T-helper 1 cell treated with Interleukin-12 subunit alpha and Interleukin-12 subunit beta and Interleukin-4 antibody, amounts not matched to agents 30 μg/mL and 1 μg/mL, for 36 hours (primary cell): ENCODE measurements around the gene CABCOCO1.
"Not testable (repeated sequence)": the region's sequence is repeated elsewhere in the genome, so short reads cannot be mapped to it uniquely, and the experiment has no call there.

Source experiments
- H3K27ac Mint-ChIP-seq: one replicate; pipeline ENCODE4 v1.8.0; 2021; ENCODE audit warnings: mild to moderate bottlenecking, mixed read lengths
- H3K27me3 Mint-ChIP-seq: one replicate; pipeline ENCODE4 v1.8.0; 2021; ENCODE audit warnings: low read depth, mixed read lengths
- H3K36me3 Mint-ChIP-seq: one replicate; pipeline ENCODE4 v1.8.0; 2021; ENCODE audit warnings: low read depth, mixed read lengths
- H3K4me1 Mint-ChIP-seq: one replicate; pipeline ENCODE4 v1.8.0; 2021; ENCODE audit warnings: low read depth, mixed read lengths
- H3K4me3 Mint-ChIP-seq: one replicate; pipeline ENCODE4 v1.8.0; 2021; ENCODE audit warnings: mild to moderate bottlenecking, moderate library complexity, mixed read lengths
- H3K9me3 Mint-ChIP-seq: one replicate; pipeline ENCODE4 v1.8.0; 2021; ENCODE audit warnings: mixed read lengths

CABCOCO1 gene

DNA sequence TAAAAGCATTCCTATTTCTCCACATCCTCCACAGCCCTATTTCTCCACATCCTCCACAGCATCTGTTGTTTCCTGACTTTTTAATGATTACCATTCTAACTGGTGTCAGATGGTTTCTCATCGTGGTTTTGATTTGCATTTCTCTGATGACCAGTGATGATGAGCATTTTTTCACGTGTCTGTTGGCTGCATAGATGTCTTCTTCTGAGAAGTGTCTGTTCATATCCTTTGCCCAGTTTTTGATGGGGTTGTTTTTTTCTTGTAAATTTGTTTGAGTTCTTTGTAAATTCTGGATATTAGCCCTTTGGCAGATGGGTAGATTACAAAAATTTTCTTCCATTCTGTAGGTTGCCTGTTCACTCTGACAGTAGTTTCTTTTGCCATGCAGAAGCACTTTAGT is 49.4 kb downstream of the CABCOCO1 start:
- not testable (repeated sequence) for H3K4me3 Mint-ChIP-seq, H3K9me3 Mint-ChIP-seq, H3K36me3 Mint-ChIP-seq, H3K4me1 Mint-ChIP-seq, H3K27ac Mint-ChIP-seq
- H3K27me3 Mint-ChIP-seq, result peaks cover 15% of the 10 kb centered on the region

- H3K27ac Mint-ChIP-seq, H3K27me3 Mint-ChIP-seq, H3K9me3 Mint-ChIP-seq, H3K4me3 Mint-ChIP-seq, H3K36me3 Mint-ChIP-seq, H3K4me1 Mint-ChIP-seq: not testable (repeated sequence)
Observed at GRCh38 chr10:61719475-61719874, 56.7 kb downstream of the CABCOCO1 start.

DNA sequence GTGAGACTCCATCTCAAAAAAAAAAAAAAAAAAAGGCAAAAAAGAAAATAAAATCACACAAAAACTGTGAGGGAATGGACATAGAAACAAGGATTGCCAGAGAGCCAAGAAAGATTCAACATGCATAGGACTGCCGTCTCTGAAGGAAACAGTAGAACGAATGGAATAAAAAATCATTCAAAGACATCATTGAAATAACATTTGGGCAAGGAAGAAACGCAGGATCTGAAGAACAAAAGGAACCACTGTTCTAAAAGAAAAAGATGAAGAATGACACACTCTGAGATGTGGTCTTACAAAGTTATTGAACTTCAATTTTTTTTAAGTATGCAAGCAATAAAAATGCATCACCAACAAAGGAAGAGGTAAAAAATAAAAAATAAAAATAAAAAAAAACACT is 57.2 kb downstream of the CABCOCO1 start:
- Mint-ChIP-seq H3K27me3 (peaks cover 7% of the 10 kb centered on the region), H3K4me3 (no peak overlapping the region), H3K27ac (no peak overlapping the region), H3K9me3 (no peaks in the 10 kb centered on the region), H3K36me3 (no peaks in the 10 kb centered on the region), H3K4me1 (no peaks in the 10 kb centered on the region)

GRCh38 chr10:61721431-61721830 is 58.7 kb downstream of the CABCOCO1 start:
- no peak overlapping the region for H3K4me3 Mint-ChIP-seq
- no peaks in the 10 kb centered on the region for H3K9me3 Mint-ChIP-seq
- H3K27ac Mint-ChIP-seq, result no peak overlapping the region
- no peaks in the 10 kb centered on the region for H3K4me1 Mint-ChIP-seq
- H3K27me3 Mint-ChIP-seq, result peaks cover 7% of the 10 kb centered on the region
- H3K36me3 Mint-ChIP-seq, result no peaks in the 10 kb centered on the region

DNA sequence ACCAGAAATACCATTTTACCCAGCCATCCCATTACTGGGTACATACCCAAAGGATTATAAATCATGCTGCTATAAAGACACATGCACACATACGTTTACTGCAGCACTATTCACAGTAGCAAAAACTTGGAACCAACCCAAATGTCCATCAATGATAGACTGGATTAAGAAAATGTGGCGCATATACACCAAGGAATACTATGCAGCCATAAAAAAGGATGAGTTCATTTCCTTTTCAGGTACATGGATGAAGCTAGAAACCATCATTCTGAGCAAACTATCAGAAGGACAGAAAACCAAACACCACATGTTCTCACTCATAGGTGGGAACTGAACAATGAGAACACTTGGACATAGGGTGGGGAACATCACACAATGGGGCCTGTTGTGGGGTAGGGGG is 62.5 kb downstream of the CABCOCO1 start:
- not testable (repeated sequence) for H3K36me3 Mint-ChIP-seq, H3K27ac Mint-ChIP-seq, H3K4me1 Mint-ChIP-seq, H3K4me3 Mint-ChIP-seq, H3K9me3 Mint-ChIP-seq
- H3K27me3 Mint-ChIP-seq, result peaks cover 15% of the 10 kb centered on the region

DNA sequence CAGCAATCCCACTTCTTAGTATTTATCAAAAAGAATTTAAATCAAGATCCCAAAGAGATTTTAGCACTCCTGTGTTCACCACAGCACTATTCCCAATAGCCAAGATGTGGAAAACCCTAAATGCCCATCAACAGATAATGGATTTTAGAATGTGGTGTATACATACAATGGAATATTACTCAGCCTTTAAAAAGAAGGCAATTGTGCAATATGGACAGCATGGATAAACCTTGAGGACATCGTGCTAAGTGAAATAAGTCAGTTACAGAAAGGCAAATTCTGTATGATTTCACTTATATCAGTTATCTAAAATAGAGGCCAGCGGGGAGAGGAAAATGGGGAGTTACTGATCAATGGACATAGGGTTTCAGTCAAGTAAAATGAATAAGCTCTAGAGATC is 66.9 kb downstream of the CABCOCO1 start:
- Mint-ChIP-seq H3K27me3 (peaks cover 43% of the 10 kb centered on the region), H3K27ac (no peak overlapping the region), H3K4me3 (no peak overlapping the region), H3K36me3 (no peaks in the 10 kb centered on the region), H3K9me3 (no peaks in the 10 kb centered on the region), H3K4me1 (no peaks in the 10 kb centered on the region)

GRCh38 chr10:61730671-61731070 is 67.9 kb downstream of the CABCOCO1 start:
- Mint-ChIP-seq H3K27ac (no peak overlapping the region), H3K27me3 (peaks cover 52% of the 10 kb centered on the region), H3K36me3 (no peaks in the 10 kb centered on the region), H3K4me1 (no peaks in the 10 kb centered on the region), H3K4me3 (no peak overlapping the region), H3K9me3 (no peaks in the 10 kb centered on the region)

DNA sequence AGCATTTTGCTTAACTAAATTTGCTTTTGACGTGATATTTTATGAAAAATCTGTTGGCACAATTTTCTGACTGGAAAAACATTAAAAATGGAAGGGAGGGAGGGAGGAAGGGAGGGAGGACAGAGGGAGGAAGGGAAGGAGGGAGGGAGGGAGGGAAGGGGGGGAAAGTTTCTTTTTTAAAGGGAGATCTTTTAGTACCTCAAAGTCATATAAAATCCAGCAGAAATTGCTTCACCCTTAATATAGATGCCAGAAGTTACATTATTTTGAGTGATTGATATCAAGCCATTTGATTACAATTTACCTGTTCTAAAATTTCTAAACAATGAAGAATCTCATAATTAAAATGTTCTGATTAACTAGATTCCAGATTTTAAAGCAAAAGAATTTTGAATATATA is 68.9 kb downstream of the CABCOCO1 start:
- Mint-ChIP-seq H3K9me3 (no peaks in the 10 kb centered on the region), H3K4me3 (no peak overlapping the region), H3K27me3 (peaks cover 61% of the 10 kb centered on the region), H3K27ac (no peak overlapping the region), H3K4me1 (no peaks in the 10 kb centered on the region), H3K36me3 (no peaks in the 10 kb centered on the region)

GRCh38 chr10:61732629-61733278 is 70.0 kb downstream of the CABCOCO1 start:
- Mint-ChIP-seq H3K9me3 (peaks cover 4% of the 10 kb centered on the region), H3K4me1 (no peaks in the 10 kb centered on the region), H3K27ac (no peak overlapping the region), H3K36me3 (no peaks in the 10 kb centered on the region), H3K4me3 (no peak overlapping the region), H3K27me3 (peaks cover 67% of the 10 kb centered on the region)

DNA sequence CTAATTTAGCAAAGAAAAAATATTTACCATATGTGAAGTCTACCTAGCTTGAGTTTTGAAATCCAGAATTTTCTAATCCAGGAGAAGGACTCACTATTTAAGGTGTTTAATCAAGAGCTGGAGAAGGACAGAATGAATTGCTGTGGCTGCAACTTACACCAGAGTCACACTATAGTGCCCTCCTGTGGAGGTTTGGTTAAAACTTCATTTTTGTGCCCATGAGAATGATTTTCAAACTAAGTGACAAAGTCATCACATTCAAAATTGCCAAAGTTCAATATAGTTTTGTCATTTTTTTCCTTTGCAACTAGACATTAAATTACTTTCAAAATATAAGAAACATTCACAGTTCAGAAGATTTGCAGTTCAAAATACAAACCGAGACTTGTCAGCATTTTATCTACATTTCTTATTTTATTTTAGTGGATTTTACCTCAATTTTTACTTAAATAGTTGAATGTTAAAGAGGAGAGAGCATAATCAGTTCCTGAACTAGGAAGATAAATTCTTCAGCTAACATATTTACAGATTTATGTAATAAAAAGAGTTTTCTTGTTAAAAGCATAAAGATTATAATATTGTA is 70.7 kb downstream of the CABCOCO1 start:
- Mint-ChIP-seq H3K27ac (no peak overlapping the region), H3K36me3 (no peaks in the 10 kb centered on the region), H3K9me3 (peaks cover 4% of the 10 kb centered on the region), H3K27me3 (peaks cover 63% of the 10 kb centered on the region), H3K4me1 (no peaks in the 10 kb centered on the region), H3K4me3 (no peak overlapping the region)

- Mint-ChIP-seq H3K4me3 (no peak overlapping the region), H3K27ac (no peak overlapping the region), H3K9me3 (peaks cover 4% of the 10 kb centered on the region), H3K27me3 (peaks cover 54% of the 10 kb centered on the region), H3K36me3 (no peaks in the 10 kb centered on the region), H3K4me1 (no peaks in the 10 kb centered on the region)
Observed at GRCh38 chr10:61735882-61736281, 73.2 kb downstream of the CABCOCO1 start.

DNA sequence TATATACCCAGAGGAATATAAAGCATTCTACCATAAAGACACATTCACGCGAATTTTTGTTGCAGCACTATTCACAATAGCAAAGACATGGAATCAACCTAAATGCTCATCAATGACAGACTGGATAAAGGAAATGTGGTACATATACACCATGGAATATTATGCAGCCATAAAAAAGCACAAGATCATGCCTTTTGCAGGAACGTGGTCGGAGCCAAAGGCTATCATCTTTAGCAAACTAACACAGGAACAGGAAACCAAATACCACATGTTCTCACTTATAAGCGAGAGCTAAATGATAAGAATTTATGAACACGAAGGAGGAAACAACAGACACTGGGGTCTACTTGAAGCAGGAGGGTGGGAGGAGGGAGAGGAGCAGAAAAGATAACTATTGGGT is 74.7 kb downstream of the CABCOCO1 start:
- not testable (repeated sequence) for H3K4me3 Mint-ChIP-seq, H3K4me1 Mint-ChIP-seq, H3K9me3 Mint-ChIP-seq, H3K27ac Mint-ChIP-seq, H3K36me3 Mint-ChIP-seq
- peaks cover 55% of the 10 kb centered on the region for H3K27me3 Mint-ChIP-seq

GRCh38 chr10:61742812-61743211 is 80.1 kb downstream of the CABCOCO1 start:
- Mint-ChIP-seq H3K27me3 (peaks cover 26% of the 10 kb centered on the region), H3K4me3 (no peak overlapping the region), H3K9me3 (peaks cover 5% of the 10 kb centered on the region), H3K27ac (no peak overlapping the region), H3K36me3 (no peaks in the 10 kb centered on the region), H3K4me1 (no peaks in the 10 kb centered on the region)

DNA sequence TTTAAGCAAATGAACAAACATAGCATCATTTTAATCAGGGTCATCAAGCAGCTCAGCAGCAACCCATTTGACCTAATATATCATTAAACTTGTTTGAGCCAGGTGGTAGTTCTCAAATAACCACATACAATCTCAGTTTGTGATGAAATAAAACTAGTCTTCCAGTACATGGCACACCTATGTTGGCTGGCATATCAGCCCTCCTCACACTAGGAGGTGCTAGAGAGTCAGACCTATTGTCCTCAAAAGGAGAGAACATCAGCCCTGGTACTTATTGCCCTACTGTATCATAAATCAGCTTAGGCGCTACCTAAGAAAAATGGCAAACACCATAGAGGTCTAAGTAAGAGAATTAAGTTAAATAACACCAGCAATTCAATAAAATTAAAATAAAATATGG is 81.7 kb downstream of the CABCOCO1 start:
- Mint-ChIP-seq H3K9me3 (peaks cover 5% of the 10 kb centered on the region), H3K27ac (no peak overlapping the region), H3K27me3 (peaks cover 23% of the 10 kb centered on the region), H3K36me3 (no peaks in the 10 kb centered on the region), H3K4me3 (no peak overlapping the region), H3K4me1 (no peaks in the 10 kb centered on the region)

- Mint-ChIP-seq H3K36me3 (no peaks in the 10 kb centered on the region), H3K9me3 (peaks cover 5% of the 10 kb centered on the region), H3K27me3 (peaks cover 19% of the 10 kb centered on the region), H3K4me3 (no peak overlapping the region), H3K4me1 (peaks cover 9% of the 10 kb centered on the region), H3K27ac (no peak overlapping the region)
Observed at GRCh38 chr10:61746377-61746776, 83.6 kb downstream of the CABCOCO1 start.

- H3K36me3 Mint-ChIP-seq, result no peaks in the 10 kb centered on the region
- H3K27ac Mint-ChIP-seq, result no peak overlapping the region
- peaks cover 5% of the 10 kb centered on the region for H3K9me3 Mint-ChIP-seq
Observed at GRCh38 chr10:61747307-61747706, 84.6 kb downstream of the CABCOCO1 start.

More at GRCh38 chr10:61747307-61747706, 84.6 kb downstream of the CABCOCO1 start:
- H3K27me3 Mint-ChIP-seq, result peaks cover 12% of the 10 kb centered on the region
- H3K4me1 Mint-ChIP-seq, result peaks cover 18% of the 10 kb centered on the region
- no peak overlapping the region for H3K4me3 Mint-ChIP-seq
